ENCODE results near the gene TRIM61.
"Not testable (repeated sequence)": the region's sequence is repeated elsewhere in the genome, so short reads cannot be mapped to it uniquely, and the experiment has no call there.

The TRIM61 gene

GRCh38 chr4:164977243-164978164 lies at the start of gene TRIM61:
Gene TRIM61 (minus strand): TSS chr4:164977657. CDS start chr4:164970002, 7,655 bp downstream.
- no peak for DNase-seq
- in situ Hi-C loops (cut with HindIII; ENCODE audit: low pct_ligation_motif_present, low pct_unique_long_range_greater_than_20kb, low sequenced_read_pairs): no loop called here

GRCh38 chr4:165025782-165026181 lies 48.3 kb upstream of the TRIM61 start:
- DNase-seq; in situ Hi-C loops (cut with HindIII; ENCODE audit: low pct_ligation_motif_present, low pct_unique_long_range_greater_than_20kb, low sequenced_read_pairs): not testable (repeated sequence)

- in situ Hi-C loops (cut with HindIII; ENCODE audit: low pct_ligation_motif_present, low pct_unique_long_range_greater_than_20kb, low sequenced_read_pairs); DNase-seq: not testable (repeated sequence)
Observed at GRCh38 chr4:165019995-165020394, 42.5 kb upstream of the TRIM61 start.

GRCh38 chr4:165016971-165017370 lies 39.5 kb upstream of the TRIM61 start:
- DNase-seq: no peak
- in situ Hi-C loops (cut with HindIII; ENCODE audit: low pct_ligation_motif_present, low pct_unique_long_range_greater_than_20kb, low sequenced_read_pairs): no loop called here

- no peak for DNase-seq
- in situ Hi-C loops (cut with HindIII; ENCODE audit: low pct_ligation_motif_present, low pct_unique_long_range_greater_than_20kb, low sequenced_read_pairs): no loop called here
Observed at GRCh38 chr4:165013691-165014090, 36.2 kb upstream of the TRIM61 start.

GRCh38 chr4:165011403-165011802 lies 33.9 kb upstream of the TRIM61 start:
- in situ Hi-C loops (cut with HindIII; ENCODE audit: low pct_ligation_motif_present, low pct_unique_long_range_greater_than_20kb, low sequenced_read_pairs): no loop called here
- no peak for DNase-seq

- no peak for DNase-seq
- in situ Hi-C loops (cut with HindIII; ENCODE audit: low pct_ligation_motif_present, low pct_unique_long_range_greater_than_20kb, low sequenced_read_pairs): no loop called here
Observed at GRCh38 chr4:165010991-165011390, 33.5 kb upstream of the TRIM61 start.

- in situ Hi-C loops (cut with HindIII; ENCODE audit: low pct_ligation_motif_present, low pct_unique_long_range_greater_than_20kb, low sequenced_read_pairs): no loop called here
- no peak for DNase-seq
Observed at GRCh38 chr4:165010487-165010886, 33.0 kb upstream of the TRIM61 start.

GRCh38 chr4:165009493-165010227 lies 32.2 kb upstream of the TRIM61 start:
- in situ Hi-C loops (cut with HindIII; ENCODE audit: low pct_ligation_motif_present, low pct_unique_long_range_greater_than_20kb, low sequenced_read_pairs): no loop called here
- no peak for DNase-seq

GRCh38 chr4:165006886-165007285 lies 29.4 kb upstream of the TRIM61 start:
- in situ Hi-C loops (cut with HindIII; ENCODE audit: low pct_ligation_motif_present, low pct_unique_long_range_greater_than_20kb, low sequenced_read_pairs): no loop called here

GRCh38 chr4:165006456-165006855 lies 29.0 kb upstream of the TRIM61 start:
- no peak for DNase-seq
- in situ Hi-C loops (cut with HindIII; ENCODE audit: low pct_ligation_motif_present, low pct_unique_long_range_greater_than_20kb, low sequenced_read_pairs): no loop called here

More at GRCh38 chr4:165006886-165007285, 29.4 kb upstream of the TRIM61 start:
- DNase-seq: no peak

- no peak for DNase-seq
- in situ Hi-C loops (cut with HindIII; ENCODE audit: low pct_ligation_motif_present, low pct_unique_long_range_greater_than_20kb, low sequenced_read_pairs): no loop called here
Observed at GRCh38 chr4:165005352-165005925, 28.0 kb upstream of the TRIM61 start.

GRCh38 chr4:165001957-165002356 lies 24.5 kb upstream of the TRIM61 start:
- DNase-seq; in situ Hi-C loops (cut with HindIII; ENCODE audit: low pct_ligation_motif_present, low pct_unique_long_range_greater_than_20kb, low sequenced_read_pairs): not testable (repeated sequence)

- DNase-seq; in situ Hi-C loops (cut with HindIII; ENCODE audit: low pct_ligation_motif_present, low pct_unique_long_range_greater_than_20kb, low sequenced_read_pairs): not testable (repeated sequence)
Observed at GRCh38 chr4:164998526-164999080, 21.1 kb upstream of the TRIM61 start.

GRCh38 chr4:164997941-164998340 lies 20.5 kb upstream of the TRIM61 start:
- DNase-seq: no peak
- in situ Hi-C loops (cut with HindIII; ENCODE audit: low pct_ligation_motif_present, low pct_unique_long_range_greater_than_20kb, low sequenced_read_pairs): no loop called here

- DNase-seq: peak; percentile 13
- in situ Hi-C loops (cut with HindIII; ENCODE audit: low pct_ligation_motif_present, low pct_unique_long_range_greater_than_20kb, low sequenced_read_pairs): no loop called here
Observed at GRCh38 chr4:164997324-164997723, 19.9 kb upstream of the TRIM61 start.

GRCh38 chr4:164996123-164996522 lies 18.7 kb upstream of the TRIM61 start:
- DNase-seq; in situ Hi-C loops (cut with HindIII; ENCODE audit: low pct_ligation_motif_present, low pct_unique_long_range_greater_than_20kb, low sequenced_read_pairs): not testable (repeated sequence)

- DNase-seq; in situ Hi-C loops (cut with HindIII; ENCODE audit: low pct_ligation_motif_present, low pct_unique_long_range_greater_than_20kb, low sequenced_read_pairs): not testable (repeated sequence)
Observed at GRCh38 chr4:164990786-164991185, 13.3 kb upstream of the TRIM61 start.

- no peak for DNase-seq
- in situ Hi-C loops (cut with HindIII; ENCODE audit: low pct_ligation_motif_present, low pct_unique_long_range_greater_than_20kb, low sequenced_read_pairs): no loop called here
Observed at GRCh38 chr4:164989471-164989870, 12.0 kb upstream of the TRIM61 start.
